PC-9 (cell line): ENCODE results near the gene ATXN1. TPM values are rescaled to one million over a fixed set of nuclear protein-coding genes. Genes with fewer than 3 reads are reported as not detected.

Experiments
- BruUV-seq: library from RNA; stranded (reverse); fragments of 400-500 nt; replicated peaks from 2 replicates; lab custom pipeline; 2021; lab: Mats Ljungman, UMichigan
- CTCF ChIA-PET: fragments of 300-600 bp; sonication (Branson Sonifier 250); formaldehyde crosslinking; loops from one replicate; lab custom pipeline; 2022; ENCODE audit warnings: antibody characterized with exemption; lab: Charles Lee
- POLR2A ChIA-PET: fragments of 300-600 bp; sonication (Branson Sonifier 250); formaldehyde crosslinking; loops from one replicate; lab custom pipeline; 2022; ENCODE audit warnings: antibody characterized with exemption; ENCODE audit not compliant: unreplicated experiment; lab: Charles Lee
- DNase-seq, 2 experiments: peaks; one replicate each; pipeline versions ENCODE4 v3.0.0 to v3.0.0-alpha.2; 2015 to 2022; ENCODE audit warnings: mixed read lengths in 1 of 2
- H2AFZ ChIP-seq: fragments of 200-600 bp; sonication (generic); 2 replicates; pipeline ENCODE4 v1.8.1; 2017; ENCODE audit warnings: antibody characterized with exemption
- H3F3A ChIP-seq: fragments of 200-600 bp; sonication (generic); 2 replicates; pipeline ENCODE4 v1.8.1; 2017; ENCODE audit warnings: antibody characterized with exemption, mild to moderate bottlenecking, low read depth; ENCODE audit not compliant: insufficient read depth
- H3K27ac ChIP-seq: fragments of 200-600 bp; sonication (generic); 2 replicates; pipeline ENCODE4 v1.6.1; 2016; ENCODE audit warnings: mixed run types
- H3K27me3 ChIP-seq: fragments of 200-600 bp; sonication (generic); 2 replicates; pipeline ENCODE4 v1.6.1; 2016; ENCODE audit warnings: low read depth, mixed run types; ENCODE audit not compliant: insufficient read depth
- H3K36me3 ChIP-seq: fragments of 200-600 bp; sonication (generic); 2 replicates; pipeline ENCODE4 v1.6.1; 2016; ENCODE audit warnings: low read depth, mixed run types
- H3K4me1 ChIP-seq: fragments of 200-600 bp; sonication (generic); replicated peaks from 2 replicates; pipeline ENCODE4 v1.6.1; 2016; ENCODE audit warnings: mixed run types; ENCODE audit not compliant: insufficient read depth
- H3K4me2 ChIP-seq: fragments of 200-600 bp; sonication (generic); 2 replicates; pipeline ENCODE4 v1.6.1; 2017; ENCODE audit warnings: mixed run types
- H3K4me3 ChIP-seq: fragments of 200-600 bp; sonication (generic); 2 replicates; pipeline ENCODE4 v1.6.1; 2016; ENCODE audit warnings: mixed run types
- H3K79me2 ChIP-seq: fragments of 200-600 bp; sonication (generic); 2 replicates; pipeline ENCODE4 v1.6.1; 2017; ENCODE audit warnings: low read depth, mixed run types
- H3K9me2 ChIP-seq: fragments of 200-600 bp; sonication (generic); 2 replicates; pipeline ENCODE4 v1.8.1; 2017; ENCODE audit warnings: mild to moderate bottlenecking; ENCODE audit not compliant: insufficient read depth
- H3K9me3 ChIP-seq: fragments of 200-600 bp; sonication (generic); 2 replicates; pipeline ENCODE4 v1.8.1; 2016; ENCODE audit warnings: low read depth; ENCODE audit not compliant: insufficient read depth
- H4K20me1 ChIP-seq: fragments of 200-600 bp; sonication (generic); 2 replicates; pipeline ENCODE4 v1.8.1; 2017; ENCODE audit not compliant: insufficient read depth
- CTCF ChIP-seq: fragments of 200-600 bp; sonication (generic); conservative IDR thresholded peaks from 2 replicates; pipeline ENCODE4 v1.6.1; 2017; ENCODE audit warnings: mixed run types, antibody characterized with exemption, mild to moderate bottlenecking, moderate library complexity
- EZH2 ChIP-seq: fragments of 200-600 bp; sonication (generic); IDR thresholded peaks from 2 replicates; pipeline ENCODE4 v1.8.0; 2017; ENCODE audit warnings: antibody characterized with exemption, low read depth
- intact Hi-C: fragments of 100-400 bp; cut with micrococcal nuclease; formaldehyde crosslinking; loops from one replicate; pipeline ENCODE4 v1.10.0; 2022; ENCODE audit not compliant: unreplicated experiment
- total RNA-seq: library from RNA; stranded (reverse); gene quantifications from 2 replicates; pipeline ENCODE4 v1.2.3, GENCODE V29; 2021

The ATXN1 gene
- total RNA-seq, 1 experiment from 2014 or later, result 42.7 TPM

- Histone ChIP-seq H3K4me1 (no peaks in the 10 kb centered on the region), H3K9me3 (no peaks in the 10 kb centered on the region), H3K27me3 (no peaks in the 10 kb centered on the region), H3K4me3 (no peak overlapping the region), H4K20me1 (no peaks in the 10 kb centered on the region), H3K36me3 (no peaks in the 10 kb centered on the region), H2AFZ (no peak overlapping the region), H3K9me2 (no peaks in the 10 kb centered on the region), H3K79me2 (no peaks in the 10 kb centered on the region), H3K27ac (no peak overlapping the region), H3F3A (no peaks in the 10 kb centered on the region), H3K4me2 (no peak overlapping the region)
- DNase-seq, result no peak
- TF ChIP-seq CTCF, result no peak
- no peak for TF ChIP-seq EZH2
- ChIA-PET CTCF (interaction anchor here (0.6 kb wide), 1 partner anchor 66 kb away, joined by 3 read pairs; no protein-coding TSS in a partner anchor), POLR2A (no interaction called here)
- BruUV-seq, result no TSS peak
- intact Hi-C loops, result no loop called here
These were observed 340.4 kb downstream of the ATXN1 start for GRCh38 chr6:16420715-16421461.

GRCh38 chr6:16420337-16420714 lies 340.9 kb downstream of the ATXN1 start:
- Histone ChIP-seq H3K79me2 (no peaks in the 10 kb centered on the region), H3K27me3 (no peaks in the 10 kb centered on the region), H3K4me2 (no peak overlapping the region), H3K27ac (no peak overlapping the region), H3K9me3 (no peaks in the 10 kb centered on the region), H3K9me2 (no peaks in the 10 kb centered on the region), H2AFZ (no peak overlapping the region), H4K20me1 (no peaks in the 10 kb centered on the region), H3K4me1 (no peaks in the 10 kb centered on the region), H3F3A (no peaks in the 10 kb centered on the region), H3K36me3 (no peaks in the 10 kb centered on the region), H3K4me3 (no peak overlapping the region)
- POLR2A ChIA-PET, result no interaction called here
- intact Hi-C loops, result no loop called here
- CTCF ChIA-PET, result interaction anchor here (0.6 kb wide), 1 partner anchor 66 kb away, joined by 3 read pairs; no protein-coding TSS in a partner anchor
- BruUV-seq, result no TSS peak
- DNase-seq, result no peak
- no peak for TF ChIP-seq CTCF
- TF ChIP-seq EZH2, result no peak

- Histone ChIP-seq H3K9me3 (no peaks in the 10 kb centered on the region), H4K20me1 (no peaks in the 10 kb centered on the region), H3K27me3 (no peaks in the 10 kb centered on the region), H3K9me2 (no peaks in the 10 kb centered on the region), H3K4me1 (no peaks in the 10 kb centered on the region), H3K36me3 (no peaks in the 10 kb centered on the region), H3K27ac (no peak overlapping the region), H3F3A (no peaks in the 10 kb centered on the region), H3K4me2 (no peak overlapping the region), H3K79me2 (no peaks in the 10 kb centered on the region), H3K4me3 (no peak overlapping the region), H2AFZ (no peak overlapping the region)
- DNase-seq, result no peak
- ChIA-PET POLR2A (no interaction called here), CTCF (interaction anchor here (0.6 kb wide), 1 partner anchor 65 kb away, joined by 3 read pairs; no protein-coding TSS in a partner anchor)
- intact Hi-C loops, result no loop called here
- no peak for TF ChIP-seq CTCF
- no peak for TF ChIP-seq EZH2
- no TSS peak for BruUV-seq
These were observed 341.5 kb downstream of the ATXN1 start for GRCh38 chr6:16419636-16420336.
